Neuronal stem cell (in vitro differentiated cells): ENCODE data around the gene PTPN5.

Experiments
- DNase-seq: peaks from one replicate; pipeline ENCODE4 v3.0.0-alpha.2; 2013; ENCODE audit warnings: low spot score
- H2AFZ ChIP-seq: one replicate; pipeline ENCODE4 v1.6.1; 2013; ENCODE audit warnings: mild to moderate bottlenecking, low read length, inconsistent platforms
- H2AK5ac ChIP-seq: 2 replicates; pipeline ENCODE4 v1.6.1; 2013; ENCODE audit warnings: low read depth, mild to moderate bottlenecking, inconsistent platforms, low read length, moderate library complexity, mixed read lengths
- H2BK120ac ChIP-seq: 2 replicates; pipeline ENCODE4 v1.6.1; 2013; ENCODE audit warnings: low read depth, mild to moderate bottlenecking, inconsistent platforms, low read length, moderate library complexity, mixed read lengths
- H2BK12ac ChIP-seq: one replicate; pipeline ENCODE4 v1.6.1; 2013; ENCODE audit warnings: low read length, inconsistent platforms
- H2BK15ac ChIP-seq: 2 replicates; pipeline ENCODE4 v1.6.1; 2013; ENCODE audit warnings: mild to moderate bottlenecking, low read length, inconsistent platforms, mixed read lengths
- H2BK5ac ChIP-seq: one replicate; pipeline ENCODE4 v1.6.1; 2013; ENCODE audit warnings: inconsistent platforms, mild to moderate bottlenecking, low read length, moderate library complexity
- H3K14ac ChIP-seq: one replicate; pipeline ENCODE4 v1.6.1; 2013; ENCODE audit warnings: low read length, inconsistent platforms
- H3K18ac ChIP-seq: 2 replicates; pipeline ENCODE4 v1.6.1; 2013; ENCODE audit warnings: low read length, inconsistent platforms
- H3K23ac ChIP-seq: 2 replicates; pipeline ENCODE4 v1.6.1; 2013; ENCODE audit warnings: low read depth, mild to moderate bottlenecking, mixed read lengths, low read length, inconsistent platforms; ENCODE audit not compliant: poor library complexity
- H3K27ac ChIP-seq: replicated peaks from 3 replicates; pipeline ENCODE4 v1.5.1; 2013; ENCODE audit warnings: low read length, inconsistent platforms
- H3K27me3 ChIP-seq, 3 experiments: 2 replicates each; pipeline ENCODE4 v1.6.1; 2013; ENCODE audit warnings: low read length in 3 of 3, mild to moderate bottlenecking in 2 of 3, inconsistent platforms in 1 of 3, low read depth in 1 of 3, mixed read lengths in 1 of 3, moderate library complexity in 1 of 3; ENCODE audit not compliant: control insufficient read depth in 3 of 3, insufficient read depth in 3 of 3
- H3K36me3 ChIP-seq, 2 donors: replicated peaks in 1 of 2; 2 replicates each; pipeline ENCODE4 v1.6.1; 2013; ENCODE audit warnings: low read length in 2 of 2; ENCODE audit not compliant: control insufficient read depth in 2 of 2, insufficient read depth in 2 of 2
- H3K4ac ChIP-seq: 2 replicates; pipeline ENCODE4 v1.6.1; 2013; ENCODE audit warnings: inconsistent platforms, mild to moderate bottlenecking, low read length, moderate library complexity
- H3K4me1 ChIP-seq, 2 donors: 1 replicate in 1 of 2; 2 replicates in 1 of 2; pipeline ENCODE4 v1.6.1; 2013; ENCODE audit warnings: low read length in 2 of 2, low read depth in 1 of 2; ENCODE audit not compliant: control insufficient read depth in 2 of 2, insufficient read depth in 1 of 2
- H3K4me2 ChIP-seq: one replicate; pipeline ENCODE4 v1.6.1; 2013; ENCODE audit warnings: mild to moderate bottlenecking, low read length, inconsistent platforms; ENCODE audit not compliant: insufficient read depth, poor library complexity, severe bottlenecking
- H3K4me3 ChIP-seq, 2 donors: 2 replicates each; pipeline ENCODE4 v1.5.1; 2013; ENCODE audit warnings: low read length in 2 of 2, mild to moderate bottlenecking in 2 of 2, inconsistent platforms in 1 of 2, moderate library complexity in 1 of 2
- H3K79me1 ChIP-seq: one replicate; pipeline ENCODE4 v1.6.1; 2013; ENCODE audit warnings: low read depth, mild to moderate bottlenecking, inconsistent platforms, low read length, moderate library complexity
- H3K9ac ChIP-seq: one replicate; pipeline ENCODE4 v1.6.1; 2013; ENCODE audit warnings: mild to moderate bottlenecking, low read depth, low read length, inconsistent platforms; ENCODE audit not compliant: poor library complexity
- H3K9me3 ChIP-seq, 2 donors: replicated peaks in 1 of 2; 2 replicates each; pipeline versions ENCODE3 to v1.6.1; 2013; ENCODE audit warnings: low read length in 2 of 2, mild to moderate bottlenecking in 2 of 2, inconsistent platforms in 1 of 2, low read depth in 1 of 2, mixed read lengths in 1 of 2, moderate library complexity in 1 of 2; ENCODE audit not compliant: control insufficient read depth in 2 of 2, insufficient read depth in 1 of 2
- H4K8ac ChIP-seq: one replicate; pipeline ENCODE4 v1.6.1; 2013; ENCODE audit warnings: low read depth, mild to moderate bottlenecking, inconsistent platforms, low read length, moderate library complexity
- H4K91ac ChIP-seq: one replicate; pipeline ENCODE4 v1.6.1; 2013; ENCODE audit warnings: low read length, low read depth, mild to moderate bottlenecking, inconsistent platforms; ENCODE audit not compliant: poor library complexity
- WGBS, 2 donors: extraction: QIAGEN DNeasy Blood & Tissue Kit; methylation state at CpG; one replicate each; pipeline ENCODE4 v1.1.7; 2013; ENCODE audit warnings: missing lambda C conversion rate in 2 of 2, mixed read lengths in 1 of 2; ENCODE audit not compliant: insufficient read length in 2 of 2, insufficient replicate concordance in 1 of 2; ENCODE audit errors: extremely low coverage in 2 of 2; 5-methylcytosine and 5-hydroxymethylcytosine counted together

The PTPN5 gene

DNA sequence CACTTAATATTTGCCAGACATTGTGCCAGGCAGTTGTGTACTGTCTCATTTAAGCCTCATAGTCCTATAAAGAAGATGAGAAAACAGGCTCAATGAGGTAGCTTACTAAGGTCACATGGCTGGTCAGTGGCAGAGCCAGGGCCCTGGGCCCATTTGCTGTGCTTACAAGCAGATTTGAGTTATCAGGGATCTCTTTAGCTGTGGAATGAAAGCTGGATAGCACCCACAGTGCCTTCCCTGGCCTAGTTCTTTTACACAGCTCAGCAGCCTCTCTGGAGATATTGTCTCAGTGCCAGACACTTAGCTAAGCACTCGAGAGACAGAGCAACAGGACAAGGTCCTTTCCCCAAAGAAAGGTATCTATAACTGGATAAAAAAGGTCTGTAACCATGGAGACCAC, 86.9 kb downstream of the PTPN5 start:
- H2AK5ac ChIP-seq: no peak overlapping the region
- H2BK5ac ChIP-seq: no peak overlapping the region
- H3K9me3 ChIP-seq: no peaks in the 10 kb centered on the region
- no peak overlapping the region for H3K4me2 ChIP-seq
- H3K27ac ChIP-seq: no peak overlapping the region
- peaks cover 0 to 2% of the 10 kb centered on the region in 2 donors for H3K36me3 ChIP-seq
- H3K27me3 ChIP-seq: peaks cover 0 to 30% (median 13%) of the 10 kb centered on the region in 3 experiments
- H2BK120ac ChIP-seq: no peak overlapping the region
- H3K79me1 ChIP-seq: no peaks in the 10 kb centered on the region
- no peak overlapping the region for H3K23ac ChIP-seq
- H4K8ac ChIP-seq: no peak overlapping the region
- H3K4me3 ChIP-seq: no peak overlapping the region
- no peak overlapping the region for H2BK15ac ChIP-seq
- WGBS, 2 donors: no CpG with 5 or more reads among the region's 1 CpG
- no peak overlapping the region for H3K9ac ChIP-seq
- H3K4me1 ChIP-seq: peaks cover 0 to 2% of the 10 kb centered on the region in 2 donors
- no peak overlapping the region for H2BK12ac ChIP-seq
- no peak overlapping the region for H3K18ac ChIP-seq
- no peak overlapping the region for H3K14ac ChIP-seq
- no peak overlapping the region for H3K4ac ChIP-seq
- no peak for DNase-seq
- no peak overlapping the region for H4K91ac ChIP-seq
- no peak overlapping the region for H2AFZ ChIP-seq

DNA sequence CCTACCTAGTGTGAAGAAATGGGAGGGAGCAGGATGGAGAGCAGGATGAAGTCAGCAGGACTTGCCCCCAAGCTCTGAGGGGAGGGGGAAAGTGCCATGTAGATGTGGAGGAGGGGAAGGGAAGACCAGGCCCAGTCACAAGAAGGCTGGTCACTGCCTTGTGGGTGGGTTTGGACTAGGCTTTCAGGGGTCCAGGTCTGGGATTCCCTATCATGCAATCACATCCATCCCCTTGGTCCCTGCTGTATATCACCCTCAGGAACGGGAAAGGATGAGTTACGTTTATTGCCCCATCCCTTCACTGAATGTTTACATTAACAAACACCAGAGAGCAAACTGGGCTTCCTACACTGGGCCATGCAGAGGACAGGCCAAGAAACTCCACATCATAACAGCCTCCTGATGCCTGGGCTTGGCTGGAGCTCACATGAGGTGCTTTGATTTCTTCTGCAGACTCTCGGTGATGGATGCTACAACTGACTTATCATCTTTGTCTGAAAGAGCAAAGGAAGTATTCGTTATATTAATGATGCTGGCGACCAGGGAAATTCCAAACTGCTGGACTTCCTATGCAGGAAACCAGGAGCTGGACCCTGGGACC, 87.5 kb downstream of the PTPN5 start:
- H3K36me3 ChIP-seq: peaks cover 0 to 2% of the 10 kb centered on the region in 2 donors
- H3K79me1 ChIP-seq: no peaks in the 10 kb centered on the region
- no peak overlapping the region for H2BK12ac ChIP-seq
- H2AFZ ChIP-seq: no peak overlapping the region
- H2BK5ac ChIP-seq: no peak overlapping the region
- H2AK5ac ChIP-seq: no peak overlapping the region
- no peak overlapping the region for H3K4me3 ChIP-seq
- peaks cover 0 to 25% (median 14%) of the 10 kb centered on the region in 3 experiments for H3K27me3 ChIP-seq
- H3K9me3 ChIP-seq: no peaks in the 10 kb centered on the region
- no peak overlapping the region for H4K8ac ChIP-seq
- no peak overlapping the region for H3K14ac ChIP-seq
- H3K18ac ChIP-seq: no peak overlapping the region
- H2BK15ac ChIP-seq: no peak overlapping the region
- no peak overlapping the region for H3K4ac ChIP-seq
- no peak for DNase-seq
- no peak overlapping the region for H3K9ac ChIP-seq
- no peak overlapping the region for H4K91ac ChIP-seq
- WGBS, 2 donors: no CpG with 5 or more reads among the region's 5 CpGs
- no peak overlapping the region for H3K23ac ChIP-seq
- no peak overlapping the region for H3K27ac ChIP-seq
- no peak overlapping the region for H2BK120ac ChIP-seq
- peaks cover 5 to 6% of the 10 kb centered on the region in 2 donors for H3K4me1 ChIP-seq
- no peak overlapping the region for H3K4me2 ChIP-seq

GRCh38 chr11:18703001-18703763, 88.4 kb downstream of the PTPN5 start:
- H2BK15ac ChIP-seq: no peak overlapping the region
- no peak overlapping the region for H4K91ac ChIP-seq
- peaks cover 6 to 9% of the 10 kb centered on the region in 2 donors for H3K4me1 ChIP-seq
- no peak overlapping the region for H2AK5ac ChIP-seq
- no peak overlapping the region for H2BK120ac ChIP-seq
- H3K27me3 ChIP-seq: peaks cover 0 to 15% (median 13%) of the 10 kb centered on the region in 3 experiments
- no peak for DNase-seq
- no peak overlapping the region for H2BK5ac ChIP-seq
- no peak overlapping the region for H3K4ac ChIP-seq
- H3K36me3 ChIP-seq: peaks cover 0 to 2% of the 10 kb centered on the region in 2 donors
- H3K9ac ChIP-seq: no peak overlapping the region
- no peak overlapping the region for H3K27ac ChIP-seq
- H3K4me3 ChIP-seq: no peak overlapping the region
- no peak overlapping the region for H2BK12ac ChIP-seq
- H3K14ac ChIP-seq: no peak overlapping the region
- no peak overlapping the region for H3K4me2 ChIP-seq
- no peak overlapping the region for H3K23ac ChIP-seq
- no peaks in the 10 kb centered on the region for H3K9me3 ChIP-seq
- WGBS, 2 donors: no CpG with 5 or more reads among the region's 2 CpGs
- no peak overlapping the region for H3K18ac ChIP-seq
- no peak overlapping the region for H2AFZ ChIP-seq
- no peak overlapping the region for H4K8ac ChIP-seq
- H3K79me1 ChIP-seq: no peaks in the 10 kb centered on the region

GRCh38 chr11:18701614-18702216, 89.9 kb downstream of the PTPN5 start:
- H3K4me2 ChIP-seq: no peak overlapping the region
- no peak overlapping the region for H3K9ac ChIP-seq
- H3K4me3 ChIP-seq: no peak overlapping the region
- no peaks in the 10 kb centered on the region for H3K79me1 ChIP-seq
- no peak overlapping the region for H2AFZ ChIP-seq
- H3K36me3 ChIP-seq: peaks cover 0 to 2% of the 10 kb centered on the region in 2 donors
- H3K9me3 ChIP-seq: no peaks in the 10 kb centered on the region
- no peak overlapping the region for H3K27ac ChIP-seq
- peaks cover 0 to 24% (median 15%) of the 10 kb centered on the region in 3 experiments for H3K27me3 ChIP-seq
- H3K4me1 ChIP-seq: peaks cover 8 to 9% of the 10 kb centered on the region in 2 donors
- no peak overlapping the region for H4K91ac ChIP-seq
- H3K18ac ChIP-seq: no peak overlapping the region
- H2BK5ac ChIP-seq: no peak overlapping the region
- H4K8ac ChIP-seq: no peak overlapping the region
- no peak overlapping the region for H2BK12ac ChIP-seq
- no peak for DNase-seq
- H3K23ac ChIP-seq: peak overlapping the region; percentile 29
- peak overlapping the region; percentile 12 for H2AK5ac ChIP-seq
- no peak overlapping the region for H2BK15ac ChIP-seq
- H3K14ac ChIP-seq: no peak overlapping the region
- H3K4ac ChIP-seq: no peak overlapping the region
- WGBS, 2 donors: no CpG with 5 or more reads among the region's 17 CpGs
- H2BK120ac ChIP-seq: no peak overlapping the region
